ENCODE measurements around the gene MRE11.
"Not testable (repeated sequence)": the region's sequence is repeated elsewhere in the genome, so short reads cannot be mapped to it uniquely, and the experiment has no call there.

The MRE11 gene

DNA sequence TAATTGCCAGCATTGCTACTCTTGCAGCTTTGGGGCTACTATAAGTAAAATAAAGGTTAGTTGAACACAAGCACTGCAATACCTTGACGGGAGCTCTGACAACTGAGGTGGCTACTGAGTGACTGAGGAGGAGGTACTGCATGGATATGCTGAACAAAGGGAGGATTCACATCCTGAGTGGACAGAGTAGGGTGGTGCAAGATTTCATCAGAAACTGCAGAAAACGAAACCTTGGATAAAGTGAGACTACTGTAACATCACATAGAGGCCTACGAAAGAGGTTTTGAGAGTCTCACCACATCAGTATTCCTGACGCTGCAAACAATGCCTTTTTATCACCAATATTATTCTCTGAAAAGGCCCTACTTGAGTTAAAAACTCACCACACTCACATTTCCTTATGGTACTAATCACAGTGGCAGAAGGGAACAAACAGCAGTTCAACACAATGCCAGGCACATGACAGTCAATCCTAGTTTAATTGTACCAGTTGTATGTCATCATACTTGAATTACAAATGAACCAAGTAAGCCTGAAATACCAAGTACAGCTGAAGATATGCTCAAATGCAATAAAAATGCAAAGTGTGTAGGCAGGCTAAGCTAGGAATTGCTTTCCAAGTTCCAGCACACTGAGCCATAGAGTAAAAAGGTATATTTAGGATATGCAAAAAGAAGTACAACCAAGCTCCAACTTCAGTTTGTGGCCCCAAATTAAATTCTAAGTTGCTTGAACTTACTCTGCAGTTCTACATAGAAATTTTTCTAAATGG is 88.4 kb downstream of the MRE11 start:
- peaks cover 17% of the 10 kb centered on the region for H3K9me3 Mint-ChIP-seq
- peaks cover 9% of the 10 kb centered on the region for H3K4me1 Mint-ChIP-seq
- no peak overlapping the region for H3K4me3 Mint-ChIP-seq
- H3K36me3 Mint-ChIP-seq, result no peaks in the 10 kb centered on the region
- no peak for ATAC-seq
- no peak overlapping the region for H3K27ac Mint-ChIP-seq
- no peak for DNase-seq (ENCODE audit: low spot score in 2 of 2)

- peaks cover 11% of the 10 kb centered on the region for H3K4me1 Mint-ChIP-seq
- DNase-seq (ENCODE audit: low spot score in 2 of 2) (no peak), ATAC-seq (no peak)
- H3K4me3 Mint-ChIP-seq, result no peak overlapping the region
- no peak overlapping the region for H3K27ac Mint-ChIP-seq
- peaks cover 12% of the 10 kb centered on the region for H3K9me3 Mint-ChIP-seq
- H3K36me3 Mint-ChIP-seq, result no peaks in the 10 kb centered on the region
Observed at GRCh38 chr11:94402355-94402754, 91.3 kb downstream of the MRE11 start.

DNA sequence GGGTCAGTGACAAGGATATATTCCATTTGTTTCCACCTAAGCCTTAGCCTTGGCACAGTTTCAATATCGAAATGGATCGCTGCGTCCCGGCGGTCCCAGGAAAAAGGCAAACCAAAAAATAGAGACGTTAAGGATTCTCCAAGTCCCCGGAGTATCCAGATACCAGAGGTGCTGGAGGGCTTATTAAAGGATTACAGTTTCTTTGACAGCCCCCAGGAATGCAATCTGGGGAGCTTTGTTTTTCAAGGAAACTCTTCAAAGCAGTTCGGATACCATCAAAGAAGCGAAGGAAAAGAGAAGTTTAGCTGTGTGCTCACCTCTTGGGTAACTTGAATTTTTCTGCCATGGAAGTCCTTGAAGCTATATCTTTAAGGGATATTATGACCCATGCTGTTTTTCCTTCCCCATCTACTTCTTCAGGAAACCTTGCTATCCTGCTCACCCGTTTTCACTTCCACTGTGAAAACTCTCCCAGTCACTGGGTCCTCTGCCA is 91.8 kb downstream of the MRE11 start:
- no peak for DNase-seq (ENCODE audit: low spot score in 2 of 2)
- no peaks in the 10 kb centered on the region for H3K36me3 Mint-ChIP-seq
- no peak overlapping the region for H3K27ac Mint-ChIP-seq
- no peak overlapping the region for H3K4me3 Mint-ChIP-seq
- peaks cover 12% of the 10 kb centered on the region for H3K9me3 Mint-ChIP-seq
- no peak for ATAC-seq
- peaks cover 11% of the 10 kb centered on the region for H3K4me1 Mint-ChIP-seq

GRCh38 chr11:94400839-94401772 is 92.5 kb downstream of the MRE11 start, which contains the start of gene GPR83:
TSS of gene GPR83 (minus strand) at chr11:94401419. CDS start at chr11:94401247, 172 bp downstream.
- no peak for DNase-seq (ENCODE audit: low spot score in 2 of 2)
- Mint-ChIP-seq H3K36me3 (no peaks in the 10 kb centered on the region), H3K4me1 (peaks cover 11% of the 10 kb centered on the region), H3K9me3 (peaks cover 9% of the 10 kb centered on the region), H3K27ac (no peak within 1 kb of the TSS), H3K4me3 (peak within 1 kb of the TSS; percentile 0)
- ATAC-seq, result peak; percentile 5

GRCh38 chr11:94400457-94400838 is 93.2 kb downstream of the MRE11 start:
- Mint-ChIP-seq H3K4me1 (peaks cover 11% of the 10 kb centered on the region), H3K36me3 (no peaks in the 10 kb centered on the region), H3K27ac (no peak overlapping the region), H3K9me3 (peaks cover 5% of the 10 kb centered on the region), H3K4me3 (peak overlapping the region; percentile 0)
- DNase-seq (ENCODE audit: low spot score in 2 of 2), result no peak
- ATAC-seq, result no peak

- DNase-seq (ENCODE audit: low spot score in 2 of 2) (no peak), ATAC-seq (no peak)
- Mint-ChIP-seq H3K9me3 (peaks cover 5% of the 10 kb centered on the region), H3K27ac (no peak overlapping the region), H3K4me1 (peaks cover 11% of the 10 kb centered on the region), H3K36me3 (no peaks in the 10 kb centered on the region), H3K4me3 (no peak overlapping the region)
Observed at GRCh38 chr11:94400050-94400449, 93.6 kb downstream of the MRE11 start.

DNA sequence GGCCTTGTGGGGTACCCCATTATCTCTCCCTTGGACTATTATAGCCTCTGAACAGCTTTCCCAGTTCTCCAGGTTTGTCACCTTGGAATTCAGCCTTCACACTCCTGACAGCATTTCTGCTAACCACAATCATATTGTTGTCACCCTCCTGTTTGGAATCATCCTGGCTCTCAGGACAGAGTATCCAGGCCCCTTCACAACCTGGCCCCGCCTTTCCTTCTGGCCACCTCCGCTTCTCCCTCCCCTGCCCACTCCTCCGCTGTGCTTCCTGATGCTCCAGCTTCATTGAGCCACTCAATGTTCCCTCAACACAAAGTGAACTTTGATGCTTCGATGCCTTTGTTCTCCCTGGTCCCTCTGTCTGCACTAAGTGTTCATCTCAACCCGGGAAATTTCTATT is 95.5 kb downstream of the MRE11 start:
- H3K4me1 Mint-ChIP-seq, result peaks cover 11% of the 10 kb centered on the region
- H3K9me3 Mint-ChIP-seq, result peaks cover 5% of the 10 kb centered on the region
- no peak for ATAC-seq
- no peak overlapping the region for H3K27ac Mint-ChIP-seq
- DNase-seq (ENCODE audit: low spot score in 2 of 2), result no peak
- no peak overlapping the region for H3K4me3 Mint-ChIP-seq
- H3K36me3 Mint-ChIP-seq, result no peaks in the 10 kb centered on the region

- Mint-ChIP-seq H3K4me1 (peaks cover 11% of the 10 kb centered on the region), H3K9me3 (peaks cover 5% of the 10 kb centered on the region), H3K27ac (no peak overlapping the region), H3K36me3 (no peaks in the 10 kb centered on the region), H3K4me3 (no peak overlapping the region)
- DNase-seq (ENCODE audit: low spot score in 2 of 2), result no peak
- ATAC-seq, result no peak
Observed at GRCh38 chr11:94396282-94396681, 97.4 kb downstream of the MRE11 start.

- ATAC-seq; DNase-seq (ENCODE audit: low spot score in 2 of 2); H3K4me1 Mint-ChIP-seq; H3K9me3 Mint-ChIP-seq; H3K4me3 Mint-ChIP-seq; H3K27ac Mint-ChIP-seq; H3K36me3 Mint-ChIP-seq: not testable (repeated sequence)
Observed at GRCh38 chr11:94391937-94392336, 101.7 kb downstream of the MRE11 start.

DNA sequence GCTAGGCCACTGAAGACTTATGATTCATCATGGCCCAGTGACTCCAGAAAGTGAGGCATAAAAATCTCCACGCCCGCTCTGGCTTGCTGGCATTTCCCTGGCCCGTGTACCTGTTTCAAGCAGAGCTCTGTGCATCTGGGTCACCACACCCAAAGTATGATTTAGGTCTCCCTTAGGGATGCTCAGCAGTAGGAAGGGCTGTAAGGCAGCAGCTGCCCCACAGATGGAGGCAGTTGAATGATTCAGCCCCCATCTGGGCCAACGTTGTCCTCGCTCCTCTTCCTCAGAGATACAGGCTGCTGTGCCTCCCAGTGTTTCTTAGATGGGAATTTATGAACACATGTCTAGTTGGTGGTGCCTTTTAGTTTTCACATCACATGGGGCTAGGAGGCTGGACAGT is 114.0 kb downstream of the MRE11 start:
- DNase-seq (ENCODE audit: low spot score in 2 of 2), result no peak

DNA sequence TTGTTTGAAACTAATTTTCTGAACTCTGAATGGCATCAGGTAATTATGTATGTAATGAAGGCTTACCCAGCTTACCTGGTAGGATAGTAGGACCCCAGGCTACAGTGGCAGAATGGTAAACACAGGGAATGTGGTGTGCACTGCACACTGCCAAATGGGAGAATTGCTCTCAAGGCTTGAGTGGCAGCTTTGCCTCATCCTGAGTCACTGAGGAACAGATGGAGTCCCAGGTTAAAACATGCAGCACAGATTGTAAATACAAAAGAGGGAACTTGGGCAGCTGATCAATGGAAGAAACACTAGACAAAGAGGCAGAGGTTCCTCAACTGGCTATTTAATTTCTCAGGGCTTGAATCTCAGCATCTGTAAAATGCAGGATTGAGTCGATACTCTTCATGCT is 116.8 kb downstream of the MRE11 start:
- no peaks in the 10 kb centered on the region for H3K4me1 Mint-ChIP-seq
- peaks cover 3% of the 10 kb centered on the region for H3K9me3 Mint-ChIP-seq
- no peaks in the 10 kb centered on the region for H3K36me3 Mint-ChIP-seq
- ATAC-seq (no peak), DNase-seq (ENCODE audit: low spot score in 2 of 2) (no peak)
- no peak overlapping the region for H3K4me3 Mint-ChIP-seq
- H3K27ac Mint-ChIP-seq, result no peak overlapping the region

More for the DNA sequence above, 114.0 kb downstream of the MRE11 start:
- H3K4me1 Mint-ChIP-seq, result no peaks in the 10 kb centered on the region
- H3K36me3 Mint-ChIP-seq, result no peaks in the 10 kb centered on the region
- H3K9me3 Mint-ChIP-seq, result no peaks in the 10 kb centered on the region
- H3K4me3 Mint-ChIP-seq, result no peak overlapping the region
- ATAC-seq, result no peak
- no peak overlapping the region for H3K27ac Mint-ChIP-seq

- not testable (repeated sequence) for ATAC-seq; H3K4me3 Mint-ChIP-seq; DNase-seq (ENCODE audit: low spot score in 2 of 2); H3K36me3 Mint-ChIP-seq; H3K9me3 Mint-ChIP-seq; H3K4me1 Mint-ChIP-seq; H3K27ac Mint-ChIP-seq
Observed at GRCh38 chr11:94370576-94370975, 123.1 kb downstream of the MRE11 start.
